IMR-90 (cell line): ENCODE measurements around the gene LHPP. TPM values are rescaled to one million over a fixed set of nuclear protein-coding genes. Genes with fewer than 3 reads are reported as not detected.

Experiments used
- ATAC-seq: fragments of 200-7000 bp; cut with Tn5 transposase; 2 replicates; pipeline ENCODE4 v1.9.1; 2020; ENCODE audit warnings: low read depth, mild to moderate bottlenecking, moderate library complexity
- BruUV-seq: library from RNA; stranded (reverse); fragments of 400-500 nt; replicated peaks from 2 replicates; lab custom pipeline; 2021; lab: Mats Ljungman, UMichigan
- CTCF ChIA-PET: fragments of 300-600 bp; formaldehyde crosslinking; extraction: SDS; loops from one replicate; lab custom pipeline; 2021; ENCODE audit warnings: antibody characterized with exemption; lab: Yijun Ruan, JAX
- POLR2A ChIA-PET: fragments of 300-600 bp; sonication (Branson Sonifier 250); formaldehyde crosslinking; loops from one replicate; lab custom pipeline; 2022; ENCODE audit warnings: antibody characterized with exemption; ENCODE audit not compliant: unreplicated experiment; lab: Charles Lee
- DNase-seq: peaks from one replicate; pipeline ENCODE4 v3.0.0; 2013
- H2AFZ ChIP-seq: replicated peaks from 2 replicates; pipeline ENCODE3; 2013; ENCODE audit warnings: low read length, mild to moderate bottlenecking; ENCODE audit not compliant: poor library complexity
- H2AK5ac ChIP-seq: 2 replicates; pipeline ENCODE4 v1.6.1; 2013; ENCODE audit warnings: low read depth, low read length, inconsistent platforms
- H2AK9ac ChIP-seq: replicated peaks from 2 replicates; pipeline ENCODE3; 2013; ENCODE audit warnings: mild to moderate bottlenecking, low read depth, low read length, moderate library complexity; ENCODE audit not compliant: poor library complexity
- H2BK120ac ChIP-seq: 2 replicates; pipeline ENCODE4 v1.6.1; 2013; ENCODE audit warnings: low read depth, low read length, inconsistent platforms
- H2BK15ac ChIP-seq: 3 replicates; pipeline ENCODE4 v1.6.1; 2013; ENCODE audit warnings: low read depth, low read length, inconsistent platforms
- H2BK20ac ChIP-seq: 2 replicates; pipeline ENCODE4 v1.6.1; 2013; ENCODE audit warnings: low read depth, mild to moderate bottlenecking, inconsistent platforms, low read length, moderate library complexity
- H2BK5ac ChIP-seq: 2 replicates; pipeline ENCODE4 v1.6.1; 2013; ENCODE audit warnings: mild to moderate bottlenecking, low read depth, low read length, inconsistent platforms; ENCODE audit not compliant: poor library complexity, severe bottlenecking
- H3K14ac ChIP-seq: replicated peaks from 2 replicates; pipeline ENCODE4 v1.6.1; 2013; ENCODE audit warnings: low read depth, low read length, inconsistent platforms
- H3K18ac ChIP-seq: 2 replicates; pipeline ENCODE4 v1.6.1; 2013; ENCODE audit warnings: low read depth, low read length, control low read depth
- H3K23ac ChIP-seq: 2 replicates; pipeline ENCODE4 v1.6.1; 2013; ENCODE audit warnings: low read depth, low read length, inconsistent platforms
- H3K27ac ChIP-seq: 2 replicates; pipeline ENCODE4 v1.5.1; 2013; ENCODE audit warnings: mild to moderate bottlenecking, control low read depth, low read length; ENCODE audit not compliant: insufficient read depth
- H3K27me3 ChIP-seq: 2 replicates; pipeline ENCODE4 v1.6.1; 2013; ENCODE audit warnings: low read length; ENCODE audit not compliant: control insufficient read depth, insufficient read depth
- H3K36me3 ChIP-seq: 2 replicates; pipeline ENCODE4 v1.6.1; 2013; ENCODE audit warnings: low read length, mixed read lengths; ENCODE audit not compliant: control insufficient read depth, insufficient read depth
- H3K4ac ChIP-seq: 2 replicates; pipeline ENCODE4 v1.6.1; 2013; ENCODE audit warnings: low read depth, low read length, inconsistent platforms
- H3K4me1 ChIP-seq: 2 replicates; pipeline ENCODE4 v1.6.1; 2013; ENCODE audit warnings: low read length, mixed read lengths; ENCODE audit not compliant: control insufficient read depth, insufficient read depth
- H3K4me2 ChIP-seq: 2 replicates; pipeline ENCODE4 v1.6.1; 2013; ENCODE audit warnings: low read depth, mild to moderate bottlenecking, control low read depth, low read length, moderate library complexity
- H3K4me3 ChIP-seq: 2 replicates; pipeline ENCODE4 v1.5.1; 2013; ENCODE audit warnings: low read depth, mild to moderate bottlenecking, control low read depth, low read length, moderate library complexity; ENCODE audit not compliant: insufficient read depth
- H3K56ac ChIP-seq: 2 replicates; pipeline ENCODE4 v1.6.1; 2013; ENCODE audit warnings: low read length, inconsistent platforms; ENCODE audit not compliant: insufficient read depth; ENCODE audit errors: extremely low read depth
- H3K79me1 ChIP-seq, 2 experiments: 2 replicates each; pipeline ENCODE4 v1.6.1; 2013; ENCODE audit warnings: low read length in 2 of 2, inconsistent platforms in 1 of 2, low read depth in 1 of 2
- H3K9ac ChIP-seq: 2 replicates; pipeline ENCODE4 v1.6.1; 2013; ENCODE audit warnings: low read depth, low read length, control low read depth
- H3K9me1 ChIP-seq: 2 replicates; pipeline ENCODE4 v1.6.1; 2013; ENCODE audit warnings: low read length, inconsistent platforms; ENCODE audit not compliant: insufficient read depth
- H3K9me3 ChIP-seq: 2 replicates; pipeline ENCODE4 v1.6.1; 2013; ENCODE audit warnings: low read length; ENCODE audit not compliant: control insufficient read depth, insufficient read depth
- H4K20me1 ChIP-seq: 2 replicates; pipeline ENCODE4 v1.6.1; 2013; ENCODE audit warnings: low read length, inconsistent platforms; ENCODE audit not compliant: insufficient read depth
- H4K5ac ChIP-seq: 2 replicates; pipeline ENCODE4 v1.6.1; 2013; ENCODE audit warnings: mild to moderate bottlenecking, low read depth, low read length, control low read depth
- H4K8ac ChIP-seq, 2 experiments: 2 replicates each; pipeline ENCODE4 v1.6.1; 2013; ENCODE audit warnings: low read depth in 2 of 2, low read length in 2 of 2, control low read depth in 1 of 2, inconsistent platforms in 1 of 2
- H4K91ac ChIP-seq: 2 replicates; pipeline ENCODE4 v1.6.1; 2013; ENCODE audit warnings: low read depth, low read length, inconsistent platforms; ENCODE audit not compliant: insufficient read depth
- CHD1 ChIP-seq: IDR thresholded peaks from 2 replicates; pipeline ENCODE4 v1.6.1; 2012; ENCODE audit warnings: low read depth, low read length, improper control_type of control experiment
- FOS ChIP-seq: fragments of 150-350 bp; IDR thresholded peaks from 2 replicates; pipeline ENCODE4 v1.6.1; 2016; ENCODE audit warnings: low read depth, low read length
- MAFK ChIP-seq: IDR thresholded peaks from 2 replicates; pipeline ENCODE4 v1.6.1; 2012; ENCODE audit warnings: low read depth, low read length, improper control_type of control experiment
- MAZ ChIP-seq: IDR thresholded peaks from 2 replicates; pipeline ENCODE4 v1.6.1; 2012; ENCODE audit warnings: low read depth, mild to moderate bottlenecking, low read length, improper control_type of control experiment, moderate library complexity, borderline replicate concordance
- NFE2L2 ChIP-seq: fragments of 150-350 bp; IDR thresholded peaks from 2 replicates; pipeline ENCODE4 v1.6.1; 2016; ENCODE audit warnings: low read depth, mild to moderate bottlenecking, low read length
- POLR2A ChIP-seq: IDR thresholded peaks from 2 replicates; pipeline ENCODE4 v1.6.1; 2012; ENCODE audit warnings: mild to moderate bottlenecking, low read depth, low read length
- RAD21 ChIP-seq: IDR thresholded peaks from 2 replicates; pipeline ENCODE4 v1.6.1; 2012; ENCODE audit warnings: low read length, improper control_type of control experiment
- WGBS, 2 experiments: methylation state at CpG; one replicate each; pipeline versions ENCODE4 v1.1.5 to v1.1.7; 2013; ENCODE audit warnings: missing lambda C conversion rate in 2 of 2; ENCODE audit not compliant: insufficient read length in 1 of 2; ENCODE audit errors: extremely low coverage in 2 of 2; 5-methylcytosine and 5-hydroxymethylcytosine counted together
- dilution Hi-C: fragments of 300-500 bp; cut with HindIII; formaldehyde crosslinking; loops from one replicate; pipeline ENCODE4 v1.14.3; 2018; ENCODE audit warnings: low sequenced_read_pairs; ENCODE audit not compliant: unreplicated experiment
- in situ Hi-C: fragments of 300-500 bp; cut with MboI; formaldehyde crosslinking; loops from 3 replicates; pipeline ENCODE4 v1.14.3; 2019; ENCODE audit warnings: low sequenced_read_pairs, inconsistent platforms, mixed read lengths
- intact Hi-C: fragments of 100-400 bp; cut with micrococcal nuclease; formaldehyde crosslinking; loops from 2 replicates; pipeline ENCODE4 v1.10.0; 2022
- polyA plus RNA-seq, 3 experiments: library from polyadenylated mRNA; depleted of rRNA; stranded (reverse); fragments of >200 nt; gene quantifications; 2 replicates each; pipeline ENCODE4 v1.2.3, GENCODE V29; 2012; ENCODE audit warnings: low replicate concordance in 1 of 3
- total RNA-seq: library from RNA; depleted of rRNA; stranded (reverse); fragments of >200 nt; gene quantifications from 2 replicates; pipeline ENCODE4 v1.2.3, GENCODE V29; 2012
- TF ChIP-seq, protein P1 (sequence below): conservative IDR thresholded peaks from 2 replicates; pipeline ENCODE4 v1.5.1; 2012; ENCODE audit warnings: mild to moderate bottlenecking, low read depth, low read length, improper control_type of control experiment

The LHPP gene
- total and polyA plus RNA-seq, 2 of the 4 experiments (the other 2 are of a cell fraction) = 2.7 to 8.3 TPM

DNA sequence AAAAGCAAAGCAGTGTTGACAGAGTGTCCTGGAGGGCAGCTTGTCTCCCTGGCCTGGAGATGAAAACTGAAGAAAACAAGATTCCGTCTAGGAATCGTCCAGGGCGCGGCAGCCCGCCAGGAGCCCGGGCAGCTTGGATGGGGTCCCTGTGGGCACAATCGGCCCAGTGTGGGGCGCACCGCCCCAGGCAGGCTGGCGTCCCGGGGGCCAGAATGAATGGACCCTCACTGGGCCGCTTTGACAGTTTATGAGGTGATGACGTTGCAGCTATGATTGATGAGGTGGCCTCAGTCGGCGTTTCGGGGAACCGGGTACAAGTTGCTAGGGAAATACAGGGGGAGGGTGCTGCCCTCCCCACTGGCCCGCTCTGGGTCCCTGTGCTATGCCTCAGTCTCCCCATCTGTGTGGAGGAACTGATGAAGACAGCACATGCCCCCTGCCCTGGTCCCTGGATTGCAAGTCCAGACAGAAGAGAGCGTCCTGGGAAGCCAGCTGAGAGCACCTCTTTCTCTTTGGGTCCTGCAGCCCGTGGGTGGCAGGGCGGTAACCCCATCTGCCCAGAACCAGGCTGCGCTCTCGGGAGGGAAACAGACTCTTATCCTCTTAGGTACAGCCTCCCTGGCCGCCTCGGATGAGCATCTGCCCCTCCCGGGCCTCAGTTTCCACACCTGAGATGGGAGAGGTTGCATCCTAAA is 131.3 kb downstream of the LHPP start:
- CTCF ChIA-PET = no interaction called here
- DNase-seq = no peak
- no peak overlapping the region for H3K18ac ChIP-seq
- ATAC-seq = no peak
- no peak overlapping the region for H3K27ac ChIP-seq
- no peaks in the 10 kb centered on the region for H4K20me1 ChIP-seq
- in situ Hi-C loops = no loop called here
- H3K56ac ChIP-seq = no peak overlapping the region
- peaks cover 5% of the 10 kb centered on the region; the same call in 1 of the 2 replicates for H3K27me3 ChIP-seq
- H4K5ac ChIP-seq = no peak overlapping the region
- POLR2A ChIA-PET = no interaction called here
- H2AK5ac ChIP-seq = no peak overlapping the region
- H2BK5ac ChIP-seq = no peak overlapping the region
- no peak overlapping the region for H3K23ac ChIP-seq
- intact Hi-C loops = no loop called here
- H2BK15ac ChIP-seq = no peak overlapping the region
- no peak overlapping the region for H2BK20ac ChIP-seq
- H3K9ac ChIP-seq = no peak overlapping the region
- no TSS peak for BruUV-seq
- H3K9me1 ChIP-seq = no peaks in the 10 kb centered on the region
- H3K4me1 ChIP-seq = no peaks in the 10 kb centered on the region
- dilution Hi-C loops = no loop called here
- H3K9me3 ChIP-seq = peaks cover 12% of the 10 kb centered on the region
- H2BK120ac ChIP-seq = no peak overlapping the region
- no peak overlapping the region for H3K4me3 ChIP-seq
- no peaks in the 10 kb centered on the region for H3K36me3 ChIP-seq
- H3K14ac ChIP-seq = no peak overlapping the region
- no peak overlapping the region for H2AK9ac ChIP-seq
- no peaks in the 10 kb centered on the region for H3K79me1 ChIP-seq
- H4K8ac ChIP-seq = no peak overlapping the region
- no peak overlapping the region for H4K91ac ChIP-seq
- 67% methylated on average over 3 of the region's 26 CpGs; no CpG with 5 or more reads in 1 of the 2 experiments for WGBS, 2 experiments
- TF ChIP-seq NFE2L2 (no peak), FOS (no peak), RAD21 (no peak), MAZ (no peak), POLR2A (no peak), MAFK (no peak), CHD1 (no peak)
- TF ChIP-seq, protein P1, sequence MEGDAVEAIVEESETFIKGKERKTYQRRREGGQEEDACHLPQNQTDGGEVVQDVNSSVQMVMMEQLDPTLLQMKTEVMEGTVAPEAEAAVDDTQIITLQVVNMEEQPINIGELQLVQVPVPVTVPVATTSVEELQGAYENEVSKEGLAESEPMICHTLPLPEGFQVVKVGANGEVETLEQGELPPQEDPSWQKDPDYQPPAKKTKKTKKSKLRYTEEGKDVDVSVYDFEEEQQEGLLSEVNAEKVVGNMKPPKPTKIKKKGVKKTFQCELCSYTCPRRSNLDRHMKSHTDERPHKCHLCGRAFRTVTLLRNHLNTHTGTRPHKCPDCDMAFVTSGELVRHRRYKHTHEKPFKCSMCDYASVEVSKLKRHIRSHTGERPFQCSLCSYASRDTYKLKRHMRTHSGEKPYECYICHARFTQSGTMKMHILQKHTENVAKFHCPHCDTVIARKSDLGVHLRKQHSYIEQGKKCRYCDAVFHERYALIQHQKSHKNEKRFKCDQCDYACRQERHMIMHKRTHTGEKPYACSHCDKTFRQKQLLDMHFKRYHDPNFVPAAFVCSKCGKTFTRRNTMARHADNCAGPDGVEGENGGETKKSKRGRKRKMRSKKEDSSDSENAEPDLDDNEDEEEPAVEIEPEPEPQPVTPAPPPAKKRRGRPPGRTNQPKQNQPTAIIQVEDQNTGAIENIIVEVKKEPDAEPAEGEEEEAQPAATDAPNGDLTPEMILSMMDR = no peak
- no peak overlapping the region for H3K4ac ChIP-seq
- no peak overlapping the region for H3K4me2 ChIP-seq
- H2AFZ ChIP-seq = no peak overlapping the region
